Erythroblast (primary cell): ENCODE results near the gene RFC4.

Experiments used
- GATA1 ChIP-seq: IDR thresholded peaks from 2 replicates; pipeline ENCODE4 v1.6.1; 2011; ENCODE audit warnings: low read depth, mild to moderate bottlenecking, control low read depth, low read length, moderate library complexity
- POLR2A ChIP-seq: IDR thresholded peaks from 2 replicates; pipeline ENCODE4 v1.6.1; 2011; ENCODE audit warnings: mild to moderate bottlenecking, low read length

GRCh38 chr3:186785495-186786018, 20.7 kb downstream of the RFC4 start:
- no peak for TF ChIP-seq POLR2A
- TF ChIP-seq GATA1: no peak
